ENCODE results near the gene AKAP12.

The AKAP12 gene

GRCh38 chr6:151322570-151322969, 82.8 kb downstream of the AKAP12 start:
- Histone ChIP-seq H3K27me3 (no peaks in the 10 kb centered on the region), H3K4me1 (peaks cover 9% of the 10 kb centered on the region), H3K36me3 (no peaks in the 10 kb centered on the region), H3K9me3 (no peaks in the 10 kb centered on the region), H3K4me3 (ENCODE audit: low read depth, low read length) (no peak overlapping the region)
- DNase-seq: no peak
- TF ChIP-seq CTCF (IDR thresholded peaks at IDR 0.05; ENCODE audit: low read depth, low read length): no peak

- Histone ChIP-seq H3K27me3 (no peaks in the 10 kb centered on the region), H3K4me1 (peaks cover 9% of the 10 kb centered on the region), H3K4me3 (ENCODE audit: low read depth, low read length) (no peak overlapping the region; the same call in 1 of the 2 replicates), H3K9me3 (no peaks in the 10 kb centered on the region), H3K36me3 (no peaks in the 10 kb centered on the region)
- TF ChIP-seq CTCF (IDR thresholded peaks at IDR 0.05; ENCODE audit: low read depth, low read length): peak; percentile 96
- DNase-seq: peak; percentile 84
These were observed 84.2 kb downstream of the AKAP12 start for GRCh38 chr6:151323791-151324487.

- Histone ChIP-seq H3K36me3 (no peaks in the 10 kb centered on the region), H3K4me3 (ENCODE audit: low read depth, low read length) (peak overlapping the region; percentile 47), H3K27me3 (no peaks in the 10 kb centered on the region), H3K9me3 (no peaks in the 10 kb centered on the region), H3K4me1 (peaks cover 9% of the 10 kb centered on the region)
- TF ChIP-seq CTCF (IDR thresholded peaks at IDR 0.05; ENCODE audit: low read depth, low read length): no peak
- DNase-seq: no peak
These were observed 84.7 kb downstream of the AKAP12 start for GRCh38 chr6:151324488-151324825.

- Histone ChIP-seq H3K4me1 (peaks cover 9% of the 10 kb centered on the region), H3K9me3 (no peaks in the 10 kb centered on the region), H3K4me3 (ENCODE audit: low read depth, low read length) (peak overlapping the region; percentile 47), H3K36me3 (no peaks in the 10 kb centered on the region), H3K27me3 (no peaks in the 10 kb centered on the region)
- DNase-seq: peak; percentile 49
- no peak for TF ChIP-seq CTCF (IDR thresholded peaks at IDR 0.05; ENCODE audit: low read depth, low read length)
These were observed 85.6 kb downstream of the AKAP12 start for GRCh38 chr6:151325075-151326050.

GRCh38 chr6:151326116-151326825, 86.5 kb downstream of the AKAP12 start:
- no peak for TF ChIP-seq CTCF (IDR thresholded peaks at IDR 0.05; ENCODE audit: low read depth, low read length)
- Histone ChIP-seq H3K9me3 (no peaks in the 10 kb centered on the region), H3K4me1 (peaks cover 9% of the 10 kb centered on the region), H3K36me3 (no peaks in the 10 kb centered on the region), H3K4me3 (ENCODE audit: low read depth, low read length) (no peak overlapping the region), H3K27me3 (no peaks in the 10 kb centered on the region)
- no peak for DNase-seq

Measured in BE2C (cell line).